Stomach smooth muscle (tissue), 2 donors: Measurements from ENCODE around the gene CNKSR3.

Experiments used
- H3K27ac ChIP-seq: one replicate; pipeline ENCODE4 v1.7.0; 2013; ENCODE audit warnings: mild to moderate bottlenecking, low read length, inconsistent platforms
- H3K27me3 ChIP-seq, 2 donors: one replicate each; pipeline ENCODE4 v1.7.0; 2013; ENCODE audit warnings: low read length in 2 of 2; ENCODE audit not compliant: insufficient read depth in 2 of 2, control insufficient read depth in 1 of 2
- H3K36me3 ChIP-seq, 2 donors: one replicate each; pipeline ENCODE4 v1.7.0; 2013; ENCODE audit warnings: low read length in 2 of 2; ENCODE audit not compliant: control insufficient read depth in 2 of 2, insufficient read depth in 2 of 2
- H3K4me1 ChIP-seq: one replicate; pipeline ENCODE4 v1.7.0; 2013; ENCODE audit warnings: low read length; ENCODE audit not compliant: control insufficient read depth, insufficient read depth
- H3K4me3 ChIP-seq, 2 donors: one replicate each; pipeline ENCODE4 v1.7.0; 2013; ENCODE audit warnings: low read length in 2 of 2
- H3K9ac ChIP-seq, 2 donors: one replicate each; pipeline ENCODE4 v1.7.0; 2013; ENCODE audit warnings: low read length in 2 of 2, mild to moderate bottlenecking in 1 of 2
- H3K9me3 ChIP-seq, 2 donors: one replicate each; pipeline ENCODE4 v1.7.0; 2013; ENCODE audit warnings: low read length in 2 of 2; ENCODE audit not compliant: control insufficient read depth in 2 of 2
- donor health status: healthy.
- donor health status: Pancreatic carcinoma.

CNKSR3 gene

GRCh38 chr6:154502553-154502952 lies 7.9 kb downstream of the CNKSR3 start:
- Histone ChIP-seq H3K4me3 (no peak overlapping the region), H3K9ac (no peak overlapping the region), H3K9me3 (no peaks in the 10 kb centered on the region), H3K4me1 (peaks cover 26% of the 10 kb centered on the region), H3K27ac (no peak overlapping the region), H3K27me3 (no peaks in the 10 kb centered on the region), H3K36me3 (no peaks in the 10 kb centered on the region)

GRCh38 chr6:154501578-154501868 lies 9.0 kb downstream of the CNKSR3 start:
- Histone ChIP-seq H3K27me3 (no peaks in the 10 kb centered on the region), H3K36me3 (no peaks in the 10 kb centered on the region), H3K9me3 (no peaks in the 10 kb centered on the region), H3K27ac (no peak overlapping the region), H3K4me1 (peaks cover 22% of the 10 kb centered on the region), H3K4me3 (no peak overlapping the region), H3K9ac (no peak overlapping the region)

GRCh38 chr6:154500769-154501577 lies 9.5 kb downstream of the CNKSR3 start:
- Histone ChIP-seq H3K27me3 (no peaks in the 10 kb centered on the region), H3K9ac (no peak overlapping the region), H3K27ac (no peak overlapping the region)

GRCh38 chr6:154499855-154500589 lies 10.5 kb downstream of the CNKSR3 start:
- no peak overlapping the region for H3K9ac ChIP-seq
- no peak overlapping the region for H3K4me3 ChIP-seq
- H3K4me1 ChIP-seq: peaks cover 27% of the 10 kb centered on the region
- no peaks in the 10 kb centered on the region for H3K27me3 ChIP-seq
- no peaks in the 10 kb centered on the region for H3K36me3 ChIP-seq
- H3K9me3 ChIP-seq: no peaks in the 10 kb centered on the region
- no peak overlapping the region for H3K27ac ChIP-seq

More at GRCh38 chr6:154500769-154501577, 9.5 kb downstream of the CNKSR3 start:
- Histone ChIP-seq H3K4me1 (peaks cover 22% of the 10 kb centered on the region), H3K4me3 (no peak overlapping the region), H3K9me3 (no peaks in the 10 kb centered on the region), H3K36me3 (no peaks in the 10 kb centered on the region)

GRCh38 chr6:154498340-154498934 lies 12.0 kb downstream of the CNKSR3 start:
- Histone ChIP-seq H3K4me1 (peaks cover 21% of the 10 kb centered on the region), H3K36me3 (no peaks in the 10 kb centered on the region), H3K9ac (no peak overlapping the region), H3K9me3 (no peaks in the 10 kb centered on the region), H3K27ac (no peak overlapping the region), H3K27me3 (no peaks in the 10 kb centered on the region), H3K4me3 (no peak overlapping the region)

- no peaks in the 10 kb centered on the region for H3K27me3 ChIP-seq
- H3K4me3 ChIP-seq: no peak overlapping the region
- no peak overlapping the region for H3K27ac ChIP-seq
- H3K4me1 ChIP-seq: peaks cover 19% of the 10 kb centered on the region
- no peak overlapping the region for H3K9ac ChIP-seq
- no peaks in the 10 kb centered on the region for H3K9me3 ChIP-seq
- H3K36me3 ChIP-seq: no peaks in the 10 kb centered on the region
Measured at GRCh38 chr6:154496793-154497517, 13.5 kb downstream of the CNKSR3 start.

GRCh38 chr6:154496186-154496585 lies 14.3 kb downstream of the CNKSR3 start:
- Histone ChIP-seq H3K4me1 (peaks cover 20% of the 10 kb centered on the region), H3K9me3 (no peaks in the 10 kb centered on the region), H3K36me3 (no peaks in the 10 kb centered on the region), H3K27me3 (no peaks in the 10 kb centered on the region), H3K4me3 (no peak overlapping the region), H3K9ac (no peak overlapping the region), H3K27ac (no peak overlapping the region)

GRCh38 chr6:154494592-154495311 lies 15.7 kb downstream of the CNKSR3 start:
- Histone ChIP-seq H3K27me3 (no peaks in the 10 kb centered on the region), H3K9me3 (no peaks in the 10 kb centered on the region), H3K9ac (no peak overlapping the region), H3K27ac (no peak overlapping the region), H3K4me1 (peaks cover 18% of the 10 kb centered on the region), H3K36me3 (no peaks in the 10 kb centered on the region), H3K4me3 (no peak overlapping the region)

GRCh38 chr6:154491567-154492470 lies 18.7 kb downstream of the CNKSR3 start:
- Histone ChIP-seq H3K4me3 (no peak overlapping the region), H3K9me3 (no peaks in the 10 kb centered on the region), H3K36me3 (no peaks in the 10 kb centered on the region), H3K9ac (no peak overlapping the region), H3K4me1 (peaks cover 21% of the 10 kb centered on the region), H3K27me3 (no peaks in the 10 kb centered on the region), H3K27ac (no peak overlapping the region)
